VCaP (cell line): Measurements from ENCODE around the gene FAM184B.
A peak's percentile ranks its signal among the peaks of the same experiment; 100 is the strongest.
"Not testable (repeated sequence)": the region's sequence is repeated elsewhere in the genome, so short reads cannot be mapped to it uniquely, and the experiment has no call there.

Experiments used
- H3K27ac ChIP-seq: fragments of 450-650 bp; 2 replicates; pipeline ENCODE4 v1.5.1; 2017
- TF ChIP-seq, protein P1 (sequence below): fragments of 450-650 bp; conservative IDR thresholded peaks from 2 replicates; pipeline ENCODE4 v1.5.1; 2017; ENCODE audit warnings: mild to moderate bottlenecking, moderate library complexity

FAM184B gene

DNA sequence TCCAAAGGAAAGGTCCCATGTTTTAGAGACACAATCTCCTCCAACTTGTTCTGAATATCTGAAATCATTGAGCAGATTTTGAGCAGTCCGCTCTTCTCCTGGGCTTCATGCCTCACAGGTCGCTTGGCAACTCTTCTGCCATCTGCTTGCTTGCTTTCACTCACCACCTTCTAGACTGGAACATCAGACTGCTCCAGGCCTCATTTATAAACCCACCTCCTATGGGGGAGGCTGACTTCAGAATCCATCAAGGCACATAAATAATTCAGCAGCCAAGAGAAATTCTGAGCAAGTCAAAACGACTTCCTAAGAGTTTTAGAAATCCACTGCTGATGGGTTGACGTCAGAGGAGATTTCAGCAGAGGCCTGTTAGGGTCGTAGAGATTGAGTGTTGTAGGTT lies 64.1 kb downstream of the FAM184B start:
- no peak overlapping the region for H3K27ac ChIP-seq
- TF ChIP-seq, protein P1, sequence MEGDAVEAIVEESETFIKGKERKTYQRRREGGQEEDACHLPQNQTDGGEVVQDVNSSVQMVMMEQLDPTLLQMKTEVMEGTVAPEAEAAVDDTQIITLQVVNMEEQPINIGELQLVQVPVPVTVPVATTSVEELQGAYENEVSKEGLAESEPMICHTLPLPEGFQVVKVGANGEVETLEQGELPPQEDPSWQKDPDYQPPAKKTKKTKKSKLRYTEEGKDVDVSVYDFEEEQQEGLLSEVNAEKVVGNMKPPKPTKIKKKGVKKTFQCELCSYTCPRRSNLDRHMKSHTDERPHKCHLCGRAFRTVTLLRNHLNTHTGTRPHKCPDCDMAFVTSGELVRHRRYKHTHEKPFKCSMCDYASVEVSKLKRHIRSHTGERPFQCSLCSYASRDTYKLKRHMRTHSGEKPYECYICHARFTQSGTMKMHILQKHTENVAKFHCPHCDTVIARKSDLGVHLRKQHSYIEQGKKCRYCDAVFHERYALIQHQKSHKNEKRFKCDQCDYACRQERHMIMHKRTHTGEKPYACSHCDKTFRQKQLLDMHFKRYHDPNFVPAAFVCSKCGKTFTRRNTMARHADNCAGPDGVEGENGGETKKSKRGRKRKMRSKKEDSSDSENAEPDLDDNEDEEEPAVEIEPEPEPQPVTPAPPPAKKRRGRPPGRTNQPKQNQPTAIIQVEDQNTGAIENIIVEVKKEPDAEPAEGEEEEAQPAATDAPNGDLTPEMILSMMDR: no peak

DNA sequence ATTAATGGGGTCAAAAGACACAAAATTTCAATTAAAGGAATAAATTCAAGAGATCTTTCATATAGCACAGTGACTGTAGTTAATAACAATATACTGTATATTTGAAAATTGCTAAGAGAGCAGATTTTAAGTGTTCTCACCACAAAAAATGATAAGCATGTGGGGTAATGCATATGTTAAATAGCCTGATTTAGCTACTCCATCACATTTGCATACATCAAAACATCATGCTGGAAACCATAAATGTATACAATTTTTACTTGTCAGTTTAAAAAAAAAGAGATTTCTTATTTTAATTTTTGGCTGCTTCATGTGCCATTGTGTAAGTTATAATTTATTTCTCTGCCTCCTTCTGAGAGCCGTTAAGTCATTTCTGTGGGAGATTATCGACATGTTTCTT lies 65.9 kb downstream of the FAM184B start:
- H3K27ac ChIP-seq: no peak overlapping the region
- TF ChIP-seq, protein P1: no peak

DNA sequence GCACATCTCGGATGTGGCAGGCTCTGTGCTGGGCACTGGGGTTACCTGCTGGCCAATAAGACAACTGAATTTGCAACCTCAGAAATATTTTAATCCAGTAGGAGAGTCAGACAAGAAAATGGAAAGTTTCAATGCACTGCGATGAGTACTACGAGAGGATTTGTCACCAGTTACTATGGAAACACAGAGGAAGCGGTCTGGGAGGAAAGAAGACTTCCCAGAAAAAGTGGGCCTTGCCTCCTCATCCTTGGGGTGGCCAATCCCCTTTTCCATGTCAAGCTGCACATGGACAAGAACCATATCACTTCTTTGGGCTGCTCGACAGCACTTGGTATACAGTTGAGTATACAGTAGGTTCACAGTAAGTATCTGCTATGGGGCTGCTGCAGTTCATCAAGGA lies 67.6 kb downstream of the FAM184B start:
- H3K27ac ChIP-seq: no peak overlapping the region
- TF ChIP-seq, protein P1: no peak

DNA sequence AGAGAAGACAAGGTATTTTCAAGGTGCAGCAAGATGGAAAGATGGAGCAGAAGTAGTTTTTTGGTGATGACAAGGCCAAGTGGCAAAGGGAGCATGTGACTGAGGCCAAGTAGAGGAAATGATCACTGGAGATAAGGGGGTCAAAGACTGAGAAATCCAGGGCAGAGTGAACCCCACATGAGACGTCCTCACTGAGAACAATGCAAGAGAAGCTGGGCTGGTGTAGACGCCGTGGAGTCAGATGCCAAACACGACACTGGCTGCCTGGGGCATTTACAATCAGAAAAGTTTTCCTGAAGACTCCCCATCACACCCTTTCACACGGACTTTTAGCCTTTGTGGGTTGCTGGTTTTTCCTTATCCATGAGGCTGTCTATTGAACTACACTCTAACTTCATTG lies 69.3 kb downstream of the FAM184B start:
- H3K27ac ChIP-seq: no peak overlapping the region
- TF ChIP-seq, protein P1: no peak

DNA sequence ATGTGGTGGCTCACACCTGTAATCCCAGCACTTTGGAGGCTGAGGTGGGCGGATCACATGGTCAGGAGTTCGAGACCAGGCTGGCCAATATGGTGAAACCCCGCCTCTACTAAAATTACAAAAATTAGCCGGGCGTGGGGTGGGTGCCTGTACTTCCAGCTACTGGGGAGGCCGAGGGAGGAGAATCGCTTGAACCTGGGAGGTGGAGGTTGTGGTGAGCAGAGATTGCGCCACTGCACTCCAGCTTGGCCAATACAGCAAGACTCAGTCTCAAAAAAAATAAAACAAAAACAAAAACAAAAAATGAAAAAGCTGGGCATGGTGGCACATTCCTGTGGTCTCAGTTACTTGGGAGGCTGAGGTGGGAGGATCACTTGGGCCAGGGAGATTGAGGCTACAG lies 70.2 kb downstream of the FAM184B start:
- H3K27ac ChIP-seq: not testable (repeated sequence)

DNA sequence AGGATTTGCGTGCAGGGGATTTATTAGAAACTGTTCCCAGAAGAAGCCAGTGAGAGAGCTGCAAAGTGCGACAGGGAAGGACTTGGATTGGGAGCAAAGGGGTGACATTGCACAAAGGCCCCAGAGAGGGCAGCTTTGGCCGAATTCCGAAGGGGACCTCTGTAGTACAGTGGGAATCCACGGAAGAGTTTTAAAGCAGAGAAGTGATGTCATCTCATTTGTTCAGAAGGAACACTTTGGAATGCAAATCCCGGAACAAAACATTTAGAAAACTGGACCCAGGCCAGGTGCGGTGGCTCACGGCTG lies 71.7 kb downstream of the FAM184B start:
- TF ChIP-seq, protein P1: no peak

DNA sequence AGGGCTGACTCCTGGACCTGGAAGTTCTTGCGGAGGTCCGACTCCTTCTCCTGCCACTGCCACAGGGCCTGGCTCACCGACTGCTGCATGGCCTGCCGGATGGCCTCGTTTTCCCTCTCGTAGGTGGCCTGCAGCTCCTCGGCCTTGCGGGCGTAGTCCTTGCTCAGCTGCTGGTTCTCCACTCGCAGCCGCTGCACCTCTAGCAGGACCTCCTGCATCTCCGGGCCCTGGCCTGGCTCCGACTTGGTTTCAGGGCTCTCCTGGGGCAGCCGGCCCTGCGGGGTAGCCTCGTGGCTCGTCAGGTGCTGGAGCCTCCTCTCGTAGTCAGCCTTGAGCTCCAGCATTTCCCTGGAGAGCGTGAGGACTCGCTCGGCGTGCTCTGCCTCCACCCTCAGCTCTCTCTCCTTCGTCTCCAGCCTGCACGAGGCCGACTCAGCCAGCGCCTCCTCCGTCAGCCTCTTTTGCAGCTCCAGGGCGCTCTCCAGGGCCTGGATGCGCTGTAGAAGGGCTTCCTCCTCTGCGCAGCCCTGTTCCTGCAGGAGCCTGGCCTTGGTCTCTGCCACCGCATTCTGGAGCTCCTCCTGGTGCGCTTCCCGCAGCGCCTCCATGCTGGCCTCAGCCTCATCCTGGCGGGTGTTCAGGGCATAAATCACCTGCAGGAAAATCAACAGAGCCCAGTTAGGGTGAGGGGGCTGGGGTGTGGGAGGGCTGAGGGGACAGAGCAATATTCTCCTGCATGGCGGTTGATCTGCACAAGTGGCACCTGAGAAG lies 72.2 kb downstream of the FAM184B start:
- H3K27ac ChIP-seq: no peak overlapping the region
- TF ChIP-seq, protein P1: no peak

More for the DNA sequence above, 71.7 kb downstream of the FAM184B start:
- no peak overlapping the region for H3K27ac ChIP-seq

DNA sequence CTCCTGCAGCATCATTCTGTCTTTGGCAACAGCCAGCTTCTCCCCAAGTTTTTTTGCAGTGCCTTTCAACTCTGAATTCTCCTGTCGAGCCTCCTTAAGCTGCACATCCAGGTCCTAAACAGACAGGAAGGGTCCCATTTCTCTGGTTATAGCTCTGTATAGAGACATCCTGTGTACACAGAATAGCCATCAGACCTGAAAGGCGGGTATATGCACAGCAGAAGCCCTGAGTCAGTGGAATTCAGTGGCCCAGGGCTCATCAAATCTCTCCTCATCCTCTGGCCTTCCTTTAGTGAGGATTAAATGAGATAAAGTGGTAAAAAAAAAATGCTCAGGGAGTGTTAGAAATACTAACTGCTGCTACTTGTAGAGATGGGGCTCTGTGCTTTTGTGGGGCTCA lies 73.8 kb downstream of the FAM184B start:
- peak overlapping the region; percentile 75 for H3K27ac ChIP-seq
- TF ChIP-seq, protein P1: no peak
